Epithelial cell of proximal tubule (primary cell): Measurements from ENCODE around the gene TNFSF12. TPM values are rescaled to one million over a fixed set of nuclear protein-coding genes. Genes with fewer than 3 reads are reported as not detected.
"Not testable (repeated sequence)": the region's sequence is repeated elsewhere in the genome, so short reads cannot be mapped to it uniquely, and the experiment has no call there.

ENCODE experiments used
- DNase-seq: peaks from one replicate; pipeline ENCODE4 v3.0.0-alpha.2; 2011; ENCODE audit warnings: low read depth
- H3K4me3 ChIP-seq: 2 replicates; pipeline ENCODE4 v1.5.1; 2011; ENCODE audit warnings: low read depth, mild to moderate bottlenecking, low read length
- total RNA-seq: library from RNA; depleted of rRNA; stranded (reverse); fragments of >200 nt; gene quantifications from 2 replicates; pipeline ENCODE4 v1.2.3, GENCODE V29; 2015
- TF ChIP-seq, protein P1 (sequence below): conservative IDR thresholded peaks from 2 replicates; pipeline ENCODE4 v1.5.1; 2012; ENCODE audit warnings: low read depth, mild to moderate bottlenecking, low read length

TNFSF12 gene
- total RNA-seq, 1 donor from 2014 or later, result 25.2 TPM

DNA sequence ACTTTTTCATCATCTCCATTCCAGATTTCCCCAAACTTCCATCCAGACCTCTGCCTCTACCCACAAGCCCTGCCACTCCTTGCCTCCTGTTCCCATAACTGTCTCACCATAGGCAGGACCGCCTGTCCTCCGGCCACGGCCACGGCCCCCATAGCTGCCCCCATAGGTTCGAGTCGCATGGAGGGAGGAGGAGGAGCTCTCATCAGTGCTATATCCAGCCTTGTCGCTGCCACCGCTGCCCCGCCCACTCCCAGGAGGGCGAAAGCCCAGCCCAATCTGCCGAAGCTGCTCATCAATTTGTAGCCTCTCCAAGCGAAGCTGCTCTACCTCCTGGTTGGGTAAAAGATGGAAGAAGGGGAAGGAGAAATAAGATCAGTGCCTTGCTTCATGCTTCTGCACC is 44.4 kb downstream of the TNFSF12 start:
- no peak for DNase-seq
- H3K4me3 ChIP-seq, result no peak overlapping the region
- TF ChIP-seq, protein P1, sequence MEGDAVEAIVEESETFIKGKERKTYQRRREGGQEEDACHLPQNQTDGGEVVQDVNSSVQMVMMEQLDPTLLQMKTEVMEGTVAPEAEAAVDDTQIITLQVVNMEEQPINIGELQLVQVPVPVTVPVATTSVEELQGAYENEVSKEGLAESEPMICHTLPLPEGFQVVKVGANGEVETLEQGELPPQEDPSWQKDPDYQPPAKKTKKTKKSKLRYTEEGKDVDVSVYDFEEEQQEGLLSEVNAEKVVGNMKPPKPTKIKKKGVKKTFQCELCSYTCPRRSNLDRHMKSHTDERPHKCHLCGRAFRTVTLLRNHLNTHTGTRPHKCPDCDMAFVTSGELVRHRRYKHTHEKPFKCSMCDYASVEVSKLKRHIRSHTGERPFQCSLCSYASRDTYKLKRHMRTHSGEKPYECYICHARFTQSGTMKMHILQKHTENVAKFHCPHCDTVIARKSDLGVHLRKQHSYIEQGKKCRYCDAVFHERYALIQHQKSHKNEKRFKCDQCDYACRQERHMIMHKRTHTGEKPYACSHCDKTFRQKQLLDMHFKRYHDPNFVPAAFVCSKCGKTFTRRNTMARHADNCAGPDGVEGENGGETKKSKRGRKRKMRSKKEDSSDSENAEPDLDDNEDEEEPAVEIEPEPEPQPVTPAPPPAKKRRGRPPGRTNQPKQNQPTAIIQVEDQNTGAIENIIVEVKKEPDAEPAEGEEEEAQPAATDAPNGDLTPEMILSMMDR, result no peak

DNA sequence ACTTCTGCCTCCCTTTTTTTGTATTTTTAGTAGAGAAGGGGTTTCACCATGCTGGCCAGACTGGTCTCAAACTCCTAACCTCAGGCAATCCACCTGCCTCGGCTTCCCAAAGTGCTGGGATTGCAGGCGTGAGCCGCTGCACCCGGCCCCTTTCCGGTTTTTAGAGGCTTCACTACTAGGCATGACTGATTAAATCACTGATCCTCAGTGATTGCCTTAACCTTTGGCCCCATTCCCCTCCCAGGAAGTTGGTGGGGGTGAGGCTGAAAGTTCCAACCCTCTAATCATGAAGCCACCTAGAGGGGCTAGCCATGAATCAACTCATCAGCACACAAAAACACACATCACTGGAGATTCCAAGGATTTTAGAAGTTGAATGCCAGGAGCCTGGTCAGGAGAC is 48.7 kb downstream of the TNFSF12 start:
- not testable (repeated sequence) for DNase-seq, H3K4me3 ChIP-seq

DNA sequence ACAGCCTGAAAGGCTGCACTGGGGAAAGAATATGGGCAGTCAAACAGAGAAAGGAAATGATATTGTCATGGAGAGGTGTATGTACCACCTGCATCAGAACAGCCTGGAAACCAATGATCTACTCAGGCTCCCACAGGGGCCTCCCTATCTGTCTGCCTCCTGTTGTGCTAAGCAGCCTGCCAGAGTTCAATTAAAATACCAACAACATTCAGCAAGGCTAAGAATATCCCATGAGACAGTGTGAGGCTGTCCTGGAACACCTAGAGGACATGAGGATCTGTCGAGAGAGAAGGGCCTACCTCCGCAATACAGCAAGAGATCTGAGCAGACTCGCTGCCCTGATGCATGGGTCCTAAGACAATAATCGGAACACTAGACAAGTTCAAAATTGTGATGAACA is 57.4 kb downstream of the TNFSF12 start:
- TF ChIP-seq, protein P1, result no peak
- no peak for DNase-seq
- H3K4me3 ChIP-seq, result no peak overlapping the region

Other genes starting within 250 kb of the TNFSF12 start
- gene EIF5A, start 241.4 kb upstream of the TNFSF12 start, total RNA-seq, result 353 and 817 TPM in 2 replicates
- gene GPS2, start 233.7 kb upstream of the TNFSF12 start, total RNA-seq, result 91.5 and 104 TPM in 2 replicates
- gene NEURL4, start 219.7 kb upstream of the TNFSF12 start, total RNA-seq, result 13.4 and 19.3 TPM in 2 replicates
- gene ACAP1, start 212.5 kb upstream of the TNFSF12 start, total RNA-seq, result 0.81 and 1.4 TPM in 2 replicates
- gene KCTD11, start 196.9 kb upstream of the TNFSF12 start, total RNA-seq, result 9.8 and 12.3 TPM in 2 replicates
- gene TMEM95, start 193.9 kb upstream of the TNFSF12 start, total RNA-seq, result not detected in 2 replicates
- gene TNK1, start 168.0 kb upstream of the TNFSF12 start, total RNA-seq, result 5.4 and 7.3 TPM in 2 replicates
- gene PLSCR3, start 154.5 kb upstream of the TNFSF12 start, total RNA-seq, result 33.0 and 59.0 TPM in 2 replicates
- gene TMEM256, start 145.0 kb upstream of the TNFSF12 start, total RNA-seq, result 134 and 163 TPM in 2 replicates
- gene NLGN2, start 141.2 kb upstream of the TNFSF12 start, total RNA-seq, result 2.5 and 10.3 TPM in 2 replicates
- not detected in 2 replicates for gene SPEM1, start 128.7 kb upstream of the TNFSF12 start, total RNA-seq
- gene SPEM2, start 123.4 kb upstream of the TNFSF12 start, total RNA-seq, result not detected in 2 replicates
- gene SPEM3, start 120.2 kb upstream of the TNFSF12 start, total RNA-seq, result not detected in 2 replicates
- gene TMEM102, start 113.6 kb upstream of the TNFSF12 start, total RNA-seq, result 24.6 and 25.0 TPM in 2 replicates
- gene FGF11, start 109.5 kb upstream of the TNFSF12 start, total RNA-seq, result 0.51 and 11.5 TPM in 2 replicates
- gene CHRNB1, start 104.0 kb upstream of the TNFSF12 start, total RNA-seq, result 21.3 and 30.7 TPM in 2 replicates
- gene ZBTB4, start 69.4 kb upstream of the TNFSF12 start, total RNA-seq, result 17.9 and 24.6 TPM in 2 replicates
- not detected in 2 replicates for gene SLC35G6, start 67.6 kb upstream of the TNFSF12 start, total RNA-seq
- gene POLR2A, start 64.7 kb upstream of the TNFSF12 start, total RNA-seq, result 30.3 and 30.5 TPM in 2 replicates
- 5.2 and 6.4 TPM in 2 replicates for gene TNFSF13, start 9.7 kb downstream of the TNFSF12 start, total RNA-seq
- 62.9 and 113 TPM in 2 replicates for gene SENP3, start 12.9 kb downstream of the TNFSF12 start, total RNA-seq
- gene CD68, start 30.6 kb downstream of the TNFSF12 start, total RNA-seq, result 10.7 and 16.7 TPM in 2 replicates
- 236 and 272 TPM in 2 replicates for gene MPDU1, start 34.8 kb downstream of the TNFSF12 start, total RNA-seq
- gene SOX15, start 41.0 kb downstream of the TNFSF12 start, total RNA-seq, result 18.7 and 19.0 TPM in 2 replicates
- gene FXR2, start 65.8 kb downstream of the TNFSF12 start, total RNA-seq, result 49.9 and 53.6 TPM in 2 replicates
- 32.6 and 43.4 TPM in 2 replicates for gene SAT2, start 78.8 kb downstream of the TNFSF12 start, total RNA-seq
- not detected in 2 replicates for gene SHBG, start 81.1 kb downstream of the TNFSF12 start, total RNA-seq
- gene ATP1B2, start 101.9 kb downstream of the TNFSF12 start, total RNA-seq, result not detected in 2 replicates
- gene TP53, start 138.4 kb downstream of the TNFSF12 start, total RNA-seq, result 49.4 and 89.4 TPM in 2 replicates
- gene WRAP53, start 139.4 kb downstream of the TNFSF12 start, total RNA-seq, result 14.9 and 41.6 TPM in 2 replicates
- gene EFNB3, start 156.1 kb downstream of the TNFSF12 start, total RNA-seq, result 0.94 and 1.7 TPM in 2 replicates
- not detected in 2 replicates for gene DNAH2, start 168.7 kb downstream of the TNFSF12 start, total RNA-seq